ENCODE data around the gene ATP2B1. TPM values are rescaled to one million over a fixed set of nuclear protein-coding genes. Genes with fewer than 3 reads are reported as not detected.

ATP2B1 gene
- total RNA-seq, 3 donors from 2014 or later = 22.6 to 24.5 (median 23.5) TPM

GRCh38 chr12:89732522-89732921 lies 23.9 kb upstream of the ATP2B1 start:
- ATAC-seq (no peak), DNase-seq (no peak)
- H3K36me3 Mint-ChIP-seq (ENCODE audit: insufficient read depth) = no peaks in the 10 kb centered on the region
- H3K4me3 Mint-ChIP-seq = no peak overlapping the region
- no peaks in the 10 kb centered on the region for H3K27me3 Mint-ChIP-seq (ENCODE audit: low read depth)
- H3K9me3 Mint-ChIP-seq = peaks cover 5% of the 10 kb centered on the region
- peaks cover 7% of the 10 kb centered on the region for H3K4me1 Mint-ChIP-seq (ENCODE audit: low read depth)

DNA sequence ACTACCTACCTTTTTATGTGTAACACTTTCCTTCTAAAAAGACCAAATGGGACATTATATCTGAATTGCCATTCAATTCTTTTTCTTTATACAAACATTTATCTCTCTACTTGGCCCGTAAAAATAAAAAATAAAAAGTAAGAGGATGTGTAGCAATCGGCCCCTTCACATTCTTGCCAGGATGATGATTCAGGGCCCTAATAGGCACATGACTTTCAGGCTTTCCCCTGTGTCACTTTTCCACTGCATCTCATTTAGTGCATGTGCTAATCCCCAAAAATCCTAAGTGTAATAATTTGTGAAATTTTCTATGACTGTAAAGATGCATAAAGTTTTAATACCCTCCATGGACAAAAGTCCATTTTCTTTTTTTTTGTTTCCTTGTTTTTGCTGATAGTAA lies 23.0 kb upstream of the ATP2B1 start:
- H3K9me3 Mint-ChIP-seq = peaks cover 5% of the 10 kb centered on the region
- no peaks in the 10 kb centered on the region for H3K36me3 Mint-ChIP-seq (ENCODE audit: insufficient read depth)
- peaks cover 7% of the 10 kb centered on the region for H3K4me1 Mint-ChIP-seq (ENCODE audit: low read depth)
- no peaks in the 10 kb centered on the region for H3K27me3 Mint-ChIP-seq (ENCODE audit: low read depth)
- no peak overlapping the region for H3K4me3 Mint-ChIP-seq
- no peak for ATAC-seq
- DNase-seq = no peak

DNA sequence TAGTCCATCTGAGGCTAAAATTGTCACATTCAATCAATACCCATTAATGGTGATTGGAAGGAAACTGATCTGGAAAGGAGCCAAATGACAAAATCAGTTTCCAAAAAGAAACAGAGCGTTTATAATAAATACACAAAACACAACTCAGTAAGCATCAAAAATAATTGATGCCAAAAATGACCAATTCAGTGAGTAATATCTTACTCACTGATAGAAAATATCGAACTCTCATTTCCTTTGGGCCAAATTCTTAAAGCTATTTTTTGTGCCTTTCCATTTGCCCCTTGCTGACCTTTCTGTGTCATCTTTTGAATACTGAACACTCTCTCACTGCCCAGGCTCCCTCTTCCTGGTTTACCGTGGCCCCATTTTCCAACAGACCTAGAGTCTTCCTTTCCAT lies 22.5 kb upstream of the ATP2B1 start:
- ATAC-seq (no peak), DNase-seq (no peak)
- no peaks in the 10 kb centered on the region for H3K27me3 Mint-ChIP-seq (ENCODE audit: low read depth)
- H3K4me1 Mint-ChIP-seq (ENCODE audit: low read depth) = peaks cover 7% of the 10 kb centered on the region
- no peaks in the 10 kb centered on the region for H3K36me3 Mint-ChIP-seq (ENCODE audit: insufficient read depth)
- H3K9me3 Mint-ChIP-seq = peaks cover 5% of the 10 kb centered on the region
- no peak overlapping the region for H3K4me3 Mint-ChIP-seq

DNA sequence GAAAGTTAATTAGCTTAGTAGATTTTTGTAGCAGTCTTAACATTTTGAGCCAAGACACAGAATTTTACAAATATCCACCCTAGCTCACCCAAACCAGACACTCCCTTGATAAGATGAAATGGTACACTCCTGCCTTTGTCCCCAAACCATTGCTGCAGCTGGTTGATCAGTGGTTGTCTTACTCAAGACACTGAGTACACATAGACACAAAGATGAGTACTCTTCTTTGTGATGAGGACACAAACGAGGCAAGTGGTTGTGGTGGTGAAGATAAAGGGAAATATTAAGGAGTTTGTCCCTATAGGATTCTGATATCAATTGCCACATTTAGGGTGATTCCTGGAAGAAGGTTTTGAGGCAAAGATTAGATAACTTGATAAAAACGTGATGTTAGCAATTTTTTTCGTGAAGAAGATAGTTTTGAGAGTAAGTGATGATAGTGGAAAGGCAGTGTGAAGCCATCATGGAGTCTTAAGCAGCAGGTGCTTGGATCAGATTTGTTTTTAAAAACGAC lies 21.4 kb upstream of the ATP2B1 start:
- Mint-ChIP-seq H3K4me3 (no peak overlapping the region), H3K4me1 (ENCODE audit: low read depth) (peaks cover 7% of the 10 kb centered on the region), H3K36me3 (ENCODE audit: insufficient read depth) (no peaks in the 10 kb centered on the region), H3K9me3 (peaks cover 5% of the 10 kb centered on the region), H3K27me3 (ENCODE audit: low read depth) (no peaks in the 10 kb centered on the region)
- ATAC-seq = no peak
- DNase-seq = no peak

- Mint-ChIP-seq H3K36me3 (ENCODE audit: insufficient read depth) (no peaks in the 10 kb centered on the region), H3K4me1 (ENCODE audit: low read depth) (no peaks in the 10 kb centered on the region), H3K4me3 (no peak overlapping the region), H3K27me3 (ENCODE audit: low read depth) (no peaks in the 10 kb centered on the region), H3K9me3 (no peaks in the 10 kb centered on the region)
- ATAC-seq (no peak), DNase-seq (no peak)
These were observed 14.6 kb upstream of the ATP2B1 start for GRCh38 chr12:89723276-89723675.

GRCh38 chr12:89721291-89721987 lies 12.8 kb upstream of the ATP2B1 start:
- DNase-seq (no peak), ATAC-seq (no peak)

GRCh38 chr12:89717759-89718523 lies 9.3 kb upstream of the ATP2B1 start:
- Mint-ChIP-seq H3K27me3 (ENCODE audit: low read depth) (no peaks in the 10 kb centered on the region), H3K4me1 (ENCODE audit: low read depth) (no peaks in the 10 kb centered on the region), H3K4me3 (no peak overlapping the region), H3K9me3 (peaks cover 14% of the 10 kb centered on the region), H3K36me3 (ENCODE audit: insufficient read depth) (peaks cover 1% of the 10 kb centered on the region)
- no peak for ATAC-seq
- DNase-seq = no peak

More at GRCh38 chr12:89721291-89721987, 12.8 kb upstream of the ATP2B1 start:
- H3K27me3 Mint-ChIP-seq (ENCODE audit: low read depth) = no peaks in the 10 kb centered on the region
- no peak overlapping the region for H3K4me3 Mint-ChIP-seq
- H3K9me3 Mint-ChIP-seq = peaks cover 4% of the 10 kb centered on the region
- peaks cover 1% of the 10 kb centered on the region for H3K36me3 Mint-ChIP-seq (ENCODE audit: insufficient read depth)
- no peaks in the 10 kb centered on the region for H3K4me1 Mint-ChIP-seq (ENCODE audit: low read depth)

DNA sequence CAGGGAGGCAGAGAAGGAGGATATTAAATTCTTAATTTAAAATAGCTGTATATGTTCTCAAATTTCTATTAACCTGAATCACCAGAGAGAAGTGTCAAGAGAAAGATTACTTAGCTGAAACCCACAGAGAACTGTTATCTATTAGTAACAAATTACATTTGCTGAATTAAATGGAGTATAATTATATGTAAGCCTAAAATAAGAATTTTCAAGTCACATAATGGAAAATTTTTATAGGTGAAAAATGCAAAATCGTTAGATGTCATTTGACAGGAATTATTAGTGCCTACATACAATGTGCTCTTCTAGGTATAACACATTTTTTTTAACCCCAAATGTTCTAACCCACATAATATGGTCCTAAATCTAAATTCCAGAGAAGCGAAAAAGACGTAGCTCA lies 4.1 kb upstream of the ATP2B1 start:
- H3K27me3 Mint-ChIP-seq (ENCODE audit: low read depth) = no peaks in the 10 kb centered on the region
- peaks cover 14% of the 10 kb centered on the region for H3K9me3 Mint-ChIP-seq
- DNase-seq (no peak), ATAC-seq (no peak)
- peaks cover 1% of the 10 kb centered on the region for H3K36me3 Mint-ChIP-seq (ENCODE audit: insufficient read depth)
- H3K4me3 Mint-ChIP-seq = no peak overlapping the region
- peaks cover 10% of the 10 kb centered on the region for H3K4me1 Mint-ChIP-seq (ENCODE audit: low read depth)

GRCh38 chr12:89710873-89711750 lies 2.5 kb upstream of the ATP2B1 start:
- Mint-ChIP-seq H3K4me1 (ENCODE audit: low read depth) (peaks cover 20% of the 10 kb centered on the region), H3K36me3 (ENCODE audit: insufficient read depth) (no peaks in the 10 kb centered on the region), H3K27me3 (ENCODE audit: low read depth) (no peaks in the 10 kb centered on the region), H3K9me3 (peaks cover 10% of the 10 kb centered on the region), H3K4me3 (peak overlapping the region; percentile 87)
- ATAC-seq (no peak), DNase-seq (no peak)

GRCh38 chr12:89709995-89710872 lies 1.6 kb upstream of the ATP2B1 start:
- H3K27me3 Mint-ChIP-seq (ENCODE audit: low read depth) = no peaks in the 10 kb centered on the region
- DNase-seq = peak; percentile 21
- ATAC-seq = no peak
- no peaks in the 10 kb centered on the region for H3K36me3 Mint-ChIP-seq (ENCODE audit: insufficient read depth)
- H3K4me1 Mint-ChIP-seq (ENCODE audit: low read depth) = peaks cover 29% of the 10 kb centered on the region
- peaks cover 6% of the 10 kb centered on the region for H3K9me3 Mint-ChIP-seq
- H3K4me3 Mint-ChIP-seq = peak overlapping the region; percentile 87

- H3K36me3 Mint-ChIP-seq (ENCODE audit: insufficient read depth) = no peaks in the 10 kb centered on the region
- peaks cover 36% of the 10 kb centered on the region for H3K4me1 Mint-ChIP-seq (ENCODE audit: low read depth)
- no peaks in the 10 kb centered on the region for H3K27me3 Mint-ChIP-seq (ENCODE audit: low read depth)
- DNase-seq (peak; percentile 100), ATAC-seq (peak; percentile 73 to 77)
- H3K4me3 Mint-ChIP-seq = peak overlapping the region; percentile 87
- H3K9me3 Mint-ChIP-seq = no peaks in the 10 kb centered on the region
These were observed 738 bp upstream of the ATP2B1 start for GRCh38 chr12:89709157-89709994.

DNA sequence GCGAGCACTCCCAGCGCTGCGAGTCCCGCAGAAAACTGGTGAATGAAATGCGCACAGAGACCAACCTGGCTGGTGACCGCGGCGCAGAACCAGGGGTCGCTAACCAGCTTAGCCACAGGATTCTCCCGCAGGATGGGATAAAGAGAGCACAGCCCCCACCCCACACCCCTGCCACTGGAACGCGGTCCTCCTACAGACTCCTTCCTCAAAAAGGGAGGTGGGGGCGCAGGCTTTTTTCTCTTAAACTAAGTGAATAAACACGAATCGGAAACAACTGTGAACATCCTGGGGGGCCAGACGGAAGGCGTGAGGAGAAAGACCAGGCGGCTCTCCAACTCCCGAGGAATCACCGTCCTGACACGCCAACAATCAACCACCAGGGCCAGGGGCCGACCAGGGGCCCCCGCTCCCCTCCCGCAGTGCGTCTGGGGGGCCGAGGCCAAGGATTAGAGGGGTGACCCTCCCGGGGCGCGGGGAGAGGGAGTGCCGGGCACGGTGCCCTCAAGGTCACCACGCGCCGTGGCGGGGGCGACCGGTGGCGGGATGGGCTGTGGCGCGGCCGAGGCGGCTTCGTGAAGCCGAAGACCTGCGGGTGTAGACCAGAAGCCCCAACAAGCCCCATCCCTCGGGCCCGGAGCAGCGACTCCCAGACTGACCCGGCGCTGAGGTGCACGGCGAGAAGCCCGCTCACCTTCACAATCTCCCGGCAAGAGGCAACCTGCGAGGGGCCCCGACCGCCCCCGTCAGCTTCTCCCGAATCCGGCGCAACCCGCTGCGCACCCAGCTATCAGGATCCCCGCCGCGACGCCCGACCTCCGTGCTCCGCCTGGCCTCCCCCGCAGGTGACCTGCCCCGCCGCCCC lies 704 bp downstream of the ATP2B1 start:
- ATAC-seq (peak in 1 of 2 donors; percentile 1), DNase-seq (peak; percentile 35)
- no peaks in the 10 kb centered on the region for H3K27me3 Mint-ChIP-seq (ENCODE audit: low read depth)
- H3K9me3 Mint-ChIP-seq = no peaks in the 10 kb centered on the region
- peaks cover 44% of the 10 kb centered on the region for H3K4me1 Mint-ChIP-seq (ENCODE audit: low read depth)
- no peaks in the 10 kb centered on the region for H3K36me3 Mint-ChIP-seq (ENCODE audit: insufficient read depth)
- peak overlapping the region; percentile 96 for H3K4me3 Mint-ChIP-seq

Measured in activated T-cell treated with anti-CD3 and anti-CD28 coated beads, Interleukin-2, amount 50 U/mL, for 4 hours (primary cell).